Fibroblast of lung (primary cell): ENCODE data around the gene LAMB3. TPM values are rescaled to one million over a fixed set of nuclear protein-coding genes. Genes with fewer than 3 reads are reported as not detected.
"Not testable (repeated sequence)": the region's sequence is repeated elsewhere in the genome, so short reads cannot be mapped to it uniquely, and the experiment has no call there.

Experiments used
- DNase-seq, 2 donors: peaks; one replicate each; pipeline versions ENCODE4 v3.0.0 to v3.0.0-alpha.2; 2010; ENCODE audit warnings: low read depth in 2 of 2
- H2AFZ ChIP-seq: 2 replicates; pipeline ENCODE4 v1.5.1; 2012; ENCODE audit warnings: low read length, control low read depth, inconsistent platforms
- H3K27ac ChIP-seq: 2 replicates; pipeline ENCODE4 v1.5.1; 2011; ENCODE audit warnings: low read length, control low read depth; ENCODE audit not compliant: insufficient read depth
- H3K27me3 ChIP-seq: 2 replicates; pipeline ENCODE4 v1.5.1; 2011; ENCODE audit warnings: mild to moderate bottlenecking, low read length; ENCODE audit not compliant: control insufficient read depth, insufficient read depth
- H3K36me3 ChIP-seq: 2 replicates; pipeline ENCODE4 v1.5.1; 2011; ENCODE audit warnings: low read length; ENCODE audit not compliant: control insufficient read depth, insufficient read depth
- H3K4me1 ChIP-seq: 2 replicates; pipeline ENCODE4 v1.5.1; 2011; ENCODE audit warnings: low read length; ENCODE audit not compliant: control insufficient read depth, insufficient read depth; ENCODE audit errors: extremely low read depth
- H3K4me2 ChIP-seq: 2 replicates; pipeline ENCODE4 v1.5.1; 2011; ENCODE audit warnings: low read length, control low read depth; ENCODE audit not compliant: insufficient read depth; ENCODE audit errors: extremely low read depth
- H3K4me3 ChIP-seq, 4 experiments: fragments of 200-600 bp in 1 of 4; sonication (generic) in 1 of 4; replicated peaks in 1 of 4; 2 replicates each; pipeline ENCODE4 v1.5.1; 2011 to 2016; ENCODE audit warnings: low read length in 4 of 4, low read depth in 3 of 4, mild to moderate bottlenecking in 3 of 4, control low read depth in 2 of 4, inconsistent platforms in 1 of 4, mixed read lengths in 1 of 4; ENCODE audit not compliant: insufficient read depth in 1 of 4; ENCODE audit errors: control extremely low read depth in 1 of 4
- H3K79me2 ChIP-seq: 2 replicates; pipeline ENCODE4 v1.5.1; 2012; ENCODE audit warnings: mild to moderate bottlenecking, low read length, inconsistent platforms; ENCODE audit not compliant: control insufficient read depth, insufficient read depth
- H3K9ac ChIP-seq: 2 replicates; pipeline ENCODE4 v1.5.1; 2011; ENCODE audit warnings: mild to moderate bottlenecking, low read length, control low read depth; ENCODE audit not compliant: insufficient read depth
- H3K9me3 ChIP-seq: 2 replicates; pipeline ENCODE4 v1.5.1; 2012; ENCODE audit warnings: low read depth, low read length; ENCODE audit not compliant: control insufficient read depth, insufficient read depth
- H4K20me1 ChIP-seq: 2 replicates; pipeline ENCODE4 v1.5.1; 2011; ENCODE audit warnings: low read length; ENCODE audit not compliant: control insufficient read depth, insufficient read depth; ENCODE audit errors: extremely low read depth
- EZH2 ChIP-seq: IDR thresholded peaks from 2 replicates; pipeline ENCODE4 v1.5.1; 2012; ENCODE audit warnings: low read length, control low read depth, mild to moderate bottlenecking; ENCODE audit errors: missing control alignments
- polyA minus RNA-seq: library from RNA; depleted of rRNA, polyadenylated mRNA; stranded (reverse); fragments of >200 nt; gene quantifications from 2 replicates; pipeline ENCODE4 v1.2.3, GENCODE V29; 2011; ENCODE audit warnings: low replicate concordance
- polyA plus RNA-seq, 2 donors: library from polyadenylated mRNA; depleted of rRNA in 1 of 2; stranded (reverse) in 1 of 2; unstranded in 1 of 2; fragments of >200 nt; gene quantifications; 2 replicates each; pipeline ENCODE4 v1.2.1, GENCODE V29; 2011 to 2012; ENCODE audit warnings: missing spikeins in 1 of 2
- total RNA-seq: library from RNA; depleted of rRNA; stranded (reverse); fragments of >200 nt; gene quantifications from 2 replicates; pipeline ENCODE4 v1.2.1, GENCODE V29; 2014
- TF ChIP-seq, protein P1 (sequence below), 2 donors: IDR thresholded peaks in 1 of 2; conservative IDR thresholded peaks in 1 of 2; 1 replicate in 1 of 2; 2 replicates in 1 of 2; pipeline ENCODE4 v1.5.1; 2011 to 2012; ENCODE audit warnings: low read length in 2 of 2, control low read depth in 1 of 2, inconsistent platforms in 1 of 2, low read depth in 1 of 2, mild to moderate bottlenecking in 1 of 2

Gene LAMB3
- total RNA-seq (12.1 and 23.3 TPM in 2 replicates), polyA plus RNA-seq (4.1 and 5.5 TPM in 2 replicates), polyA minus RNA-seq (13.9 and 18.9 TPM in 2 replicates)
- polyA plus RNA-seq (2012), result 6.4 and 8.1 TPM in 2 replicates

DNA sequence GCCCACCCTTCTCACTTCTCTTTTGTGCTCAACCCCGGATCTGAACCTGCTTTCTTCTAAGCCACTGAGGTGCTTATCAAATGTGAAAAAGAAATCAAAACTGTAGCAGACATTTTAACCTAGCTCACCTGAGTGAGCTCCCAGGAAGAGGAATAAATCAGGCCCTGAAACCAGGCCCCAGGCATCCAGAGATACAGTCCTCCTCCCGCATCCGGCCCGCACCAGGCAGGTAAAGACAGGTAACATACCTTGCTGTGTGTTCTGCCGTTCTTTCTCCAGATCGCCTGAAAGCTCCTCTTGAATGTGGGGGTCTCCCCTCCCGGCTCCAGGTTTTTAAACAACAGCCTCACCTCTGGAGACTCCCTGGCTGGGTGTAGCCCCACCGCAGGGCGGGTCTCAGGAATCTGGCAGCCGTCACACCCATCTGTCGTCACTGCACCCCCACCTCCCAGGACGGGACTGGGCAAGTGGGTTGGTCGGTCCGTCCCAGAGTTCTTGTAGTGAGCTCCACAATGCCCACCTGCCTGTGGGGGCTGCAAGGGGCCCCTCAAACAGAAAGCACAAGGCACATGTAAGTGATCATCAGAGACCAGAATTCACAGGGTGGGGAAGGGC lies at the start of gene LAMB3:
TSS of gene LAMB3 (minus strand) at position 305 of the 615 bp plus-strand sequence. CDS start 1,481 bp downstream, outside the sequence.
- Histone ChIP-seq H4K20me1 (no peaks in the 10 kb centered on the region), H3K27ac (no peak within 1 kb of the TSS), H3K36me3 (no peaks in the 10 kb centered on the region), H3K4me1 (peaks cover 28% of the 10 kb centered on the region), H3K27me3 (no peaks in the 10 kb centered on the region), H3K79me2 (no peaks in the 10 kb centered on the region), H3K9me3 (no peaks in the 10 kb centered on the region), H3K9ac (no peak within 1 kb of the TSS), H2AFZ (peak within 1 kb of the TSS; percentile 77), H3K4me3 (no peak within 1 kb of the TSS), H3K4me2 (no peak within 1 kb of the TSS)
- TF ChIP-seq, protein P1, sequence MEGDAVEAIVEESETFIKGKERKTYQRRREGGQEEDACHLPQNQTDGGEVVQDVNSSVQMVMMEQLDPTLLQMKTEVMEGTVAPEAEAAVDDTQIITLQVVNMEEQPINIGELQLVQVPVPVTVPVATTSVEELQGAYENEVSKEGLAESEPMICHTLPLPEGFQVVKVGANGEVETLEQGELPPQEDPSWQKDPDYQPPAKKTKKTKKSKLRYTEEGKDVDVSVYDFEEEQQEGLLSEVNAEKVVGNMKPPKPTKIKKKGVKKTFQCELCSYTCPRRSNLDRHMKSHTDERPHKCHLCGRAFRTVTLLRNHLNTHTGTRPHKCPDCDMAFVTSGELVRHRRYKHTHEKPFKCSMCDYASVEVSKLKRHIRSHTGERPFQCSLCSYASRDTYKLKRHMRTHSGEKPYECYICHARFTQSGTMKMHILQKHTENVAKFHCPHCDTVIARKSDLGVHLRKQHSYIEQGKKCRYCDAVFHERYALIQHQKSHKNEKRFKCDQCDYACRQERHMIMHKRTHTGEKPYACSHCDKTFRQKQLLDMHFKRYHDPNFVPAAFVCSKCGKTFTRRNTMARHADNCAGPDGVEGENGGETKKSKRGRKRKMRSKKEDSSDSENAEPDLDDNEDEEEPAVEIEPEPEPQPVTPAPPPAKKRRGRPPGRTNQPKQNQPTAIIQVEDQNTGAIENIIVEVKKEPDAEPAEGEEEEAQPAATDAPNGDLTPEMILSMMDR (conservative IDR thresholded peaks at IDR 0.05 in 1 of 2, IDR thresholded peaks at IDR 0.05 in 1 of 2; ENCODE audit: low read depth in 1 of 2, low read length in 2 of 2), result no peak
- no peak for DNase-seq

DNA sequence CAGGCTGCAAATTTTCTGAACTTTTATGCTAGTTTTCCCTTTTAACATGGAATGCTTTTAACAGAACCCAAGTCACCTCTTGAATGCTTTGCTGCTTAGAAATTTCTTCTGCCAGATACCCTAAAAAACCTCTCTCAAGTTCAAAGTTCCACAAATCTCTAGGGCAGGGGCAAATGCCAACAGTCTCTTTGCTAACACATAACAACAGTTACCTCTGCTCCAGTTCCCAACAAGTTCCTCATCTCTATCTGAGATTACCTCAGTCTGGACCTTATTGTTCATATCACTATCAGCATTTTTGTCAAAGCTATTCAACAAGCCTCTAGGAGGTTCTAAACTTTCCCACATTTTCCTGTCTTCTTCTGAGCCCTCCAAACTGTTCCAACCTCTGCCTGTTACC lies 48.5 kb upstream of the LAMB3 start:
- not testable (repeated sequence) for H3K4me3 ChIP-seq, H3K4me1 ChIP-seq, H3K36me3 ChIP-seq, H3K27ac ChIP-seq, H3K9ac ChIP-seq, H2AFZ ChIP-seq, H3K4me2 ChIP-seq, H3K9me3 ChIP-seq, H3K27me3 ChIP-seq, H3K79me2 ChIP-seq, DNase-seq, H4K20me1 ChIP-seq

DNA sequence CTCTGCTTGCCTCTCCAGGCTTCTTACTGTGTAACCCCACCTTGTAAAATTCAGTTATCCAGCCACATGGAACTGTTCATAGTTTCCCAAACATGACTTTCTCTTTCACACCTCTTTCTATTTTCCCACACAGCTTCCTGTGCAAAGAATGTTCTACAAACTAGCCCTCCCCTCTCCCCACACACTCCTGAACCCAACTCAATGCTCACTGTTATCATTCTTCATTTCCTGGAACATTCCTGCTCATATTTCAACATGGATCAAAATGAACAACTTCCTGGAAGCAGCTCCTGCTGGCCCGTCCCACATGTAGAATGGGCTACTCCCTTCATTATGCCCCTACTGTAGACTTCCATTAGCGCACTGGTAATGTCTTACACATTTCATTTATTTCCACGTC lies 44.9 kb upstream of the LAMB3 start:
- Histone ChIP-seq H3K4me3 (no peak overlapping the region), H3K27ac (no peak overlapping the region), H3K4me2 (no peak overlapping the region), H3K79me2 (no peaks in the 10 kb centered on the region), H3K36me3 (no peaks in the 10 kb centered on the region), H3K27me3 (no peaks in the 10 kb centered on the region), H4K20me1 (no peaks in the 10 kb centered on the region), H2AFZ (no peak overlapping the region), H3K4me1 (peaks cover 2% of the 10 kb centered on the region), H3K9me3 (no peaks in the 10 kb centered on the region), H3K9ac (no peak overlapping the region)
- no peak for DNase-seq
- TF ChIP-seq, protein P1 (conservative IDR thresholded peaks at IDR 0.05 in 1 of 2, IDR thresholded peaks at IDR 0.05 in 1 of 2; ENCODE audit: low read depth in 1 of 2, low read length in 2 of 2), result no peak
- TF ChIP-seq EZH2, result no peak
